Measurements from ENCODE around the gene FOXJ2. TPM values are rescaled to one million over a fixed set of nuclear protein-coding genes. Genes with fewer than 3 reads are reported as not detected.

The FOXJ2 gene
- total and polyA plus RNA-seq, 10 of the 15 experiments (the other 5 are each of a cell fraction or from before 2014, with no cell fraction given), result 1.4 to 9.3 (median 4.8) TPM

DNA sequence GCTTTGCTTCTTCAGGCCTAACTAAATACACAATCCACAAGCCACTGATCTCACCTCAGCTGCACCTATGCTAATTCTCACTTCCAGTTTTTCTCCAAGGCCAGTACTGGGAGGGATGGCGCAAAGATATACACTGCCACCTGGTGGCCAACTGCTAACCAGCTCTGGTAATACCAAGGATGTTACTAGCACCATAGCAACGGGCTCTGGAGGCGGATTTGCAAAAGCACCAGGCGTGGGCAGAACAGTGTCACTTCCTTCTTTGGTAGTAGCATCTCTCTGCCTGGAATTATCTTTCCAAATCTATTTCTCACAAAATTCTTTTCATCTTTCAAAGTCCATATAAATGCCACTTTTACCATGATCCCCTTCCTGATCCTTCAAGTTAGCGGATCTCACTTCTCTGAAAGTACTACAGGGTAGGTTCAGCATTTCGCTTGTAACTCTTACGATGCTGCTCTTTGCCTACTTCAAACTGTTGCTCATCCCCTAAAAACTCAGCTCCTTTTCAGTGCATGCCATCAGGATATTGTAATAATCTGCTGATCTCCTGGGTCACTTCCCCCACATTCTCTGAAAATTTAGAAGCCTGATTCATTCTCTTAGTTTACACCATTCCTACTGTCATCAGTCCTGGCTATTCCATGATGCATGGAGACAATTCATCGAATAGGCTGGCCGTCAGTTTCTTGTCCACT is 37.1 kb upstream of the FOXJ2 start (continued):
- no peak for TF ChIP-seq ZNF24 (IDR thresholded peaks at IDR 0.05)
- TF ChIP-seq STAT3 (IDR thresholded peaks at IDR 0.05; ENCODE audit: low read depth, low read length), result no peak
- TF ChIP-seq, protein P1, sequence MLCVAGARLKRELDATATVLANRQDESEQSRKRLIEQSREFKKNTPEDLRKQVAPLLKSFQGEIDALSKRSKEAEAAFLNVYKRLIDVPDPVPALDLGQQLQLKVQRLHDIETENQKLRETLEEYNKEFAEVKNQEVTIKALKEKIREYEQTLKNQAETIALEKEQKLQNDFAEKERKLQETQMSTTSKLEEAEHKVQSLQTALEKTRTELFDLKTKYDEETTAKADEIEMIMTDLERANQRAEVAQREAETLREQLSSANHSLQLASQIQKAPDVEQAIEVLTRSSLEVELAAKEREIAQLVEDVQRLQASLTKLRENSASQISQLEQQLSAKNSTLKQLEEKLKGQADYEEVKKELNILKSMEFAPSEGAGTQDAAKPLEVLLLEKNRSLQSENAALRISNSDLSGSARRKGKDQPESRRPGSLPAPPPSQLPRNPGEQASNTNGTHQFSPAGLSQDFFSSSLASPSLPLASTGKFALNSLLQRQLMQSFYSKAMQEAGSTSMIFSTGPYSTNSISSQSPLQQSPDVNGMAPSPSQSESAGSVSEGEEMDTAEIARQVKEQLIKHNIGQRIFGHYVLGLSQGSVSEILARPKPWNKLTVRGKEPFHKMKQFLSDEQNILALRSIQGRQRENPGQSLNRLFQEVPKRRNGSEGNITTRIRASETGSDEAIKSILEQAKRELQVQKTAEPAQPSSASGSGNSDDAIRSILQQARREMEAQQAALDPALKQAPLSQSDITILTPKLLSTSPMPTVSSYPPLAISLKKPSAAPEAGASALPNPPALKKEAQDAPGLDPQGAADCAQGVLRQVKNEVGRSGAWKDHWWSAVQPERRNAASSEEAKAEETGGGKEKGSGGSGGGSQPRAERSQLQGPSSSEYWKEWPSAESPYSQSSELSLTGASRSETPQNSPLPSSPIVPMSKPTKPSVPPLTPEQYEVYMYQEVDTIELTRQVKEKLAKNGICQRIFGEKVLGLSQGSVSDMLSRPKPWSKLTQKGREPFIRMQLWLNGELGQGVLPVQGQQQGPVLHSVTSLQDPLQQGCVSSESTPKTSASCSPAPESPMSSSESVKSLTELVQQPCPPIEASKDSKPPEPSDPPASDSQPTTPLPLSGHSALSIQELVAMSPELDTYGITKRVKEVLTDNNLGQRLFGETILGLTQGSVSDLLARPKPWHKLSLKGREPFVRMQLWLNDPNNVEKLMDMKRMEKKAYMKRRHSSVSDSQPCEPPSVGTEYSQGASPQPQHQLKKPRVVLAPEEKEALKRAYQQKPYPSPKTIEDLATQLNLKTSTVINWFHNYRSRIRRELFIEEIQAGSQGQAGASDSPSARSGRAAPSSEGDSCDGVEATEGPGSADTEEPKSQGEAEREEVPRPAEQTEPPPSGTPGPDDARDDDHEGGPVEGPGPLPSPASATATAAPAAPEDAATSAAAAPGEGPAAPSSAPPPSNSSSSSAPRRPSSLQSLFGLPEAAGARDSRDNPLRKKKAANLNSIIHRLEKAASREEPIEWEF (IDR thresholded peaks at IDR 0.05; ENCODE audit: insufficient replicate concordance, low read depth, low read length), result no peak
- no peak for TF ChIP-seq SUPT20H (IDR thresholded peaks at IDR 0.05; ENCODE audit: borderline replicate concordance, control insufficient read depth, low read depth, low read length)
- no peak for TF ChIP-seq CHD1 (IDR thresholded peaks at IDR 0.05; ENCODE audit: low read depth, low read length)
- TF ChIP-seq, protein P2, sequence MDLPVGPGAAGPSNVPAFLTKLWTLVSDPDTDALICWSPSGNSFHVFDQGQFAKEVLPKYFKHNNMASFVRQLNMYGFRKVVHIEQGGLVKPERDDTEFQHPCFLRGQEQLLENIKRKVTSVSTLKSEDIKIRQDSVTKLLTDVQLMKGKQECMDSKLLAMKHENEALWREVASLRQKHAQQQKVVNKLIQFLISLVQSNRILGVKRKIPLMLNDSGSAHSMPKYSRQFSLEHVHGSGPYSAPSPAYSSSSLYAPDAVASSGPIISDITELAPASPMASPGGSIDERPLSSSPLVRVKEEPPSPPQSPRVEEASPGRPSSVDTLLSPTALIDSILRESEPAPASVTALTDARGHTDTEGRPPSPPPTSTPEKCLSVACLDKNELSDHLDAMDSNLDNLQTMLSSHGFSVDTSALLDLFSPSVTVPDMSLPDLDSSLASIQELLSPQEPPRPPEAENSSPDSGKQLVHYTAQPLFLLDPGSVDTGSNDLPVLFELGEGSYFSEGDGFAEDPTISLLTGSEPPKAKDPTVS (IDR thresholded peaks at IDR 0.05; ENCODE audit: low read depth, low read length), result no peak
- TF ChIP-seq LARP7 (IDR thresholded peaks at IDR 0.05), result no peak
- TF ChIP-seq, protein P3, sequence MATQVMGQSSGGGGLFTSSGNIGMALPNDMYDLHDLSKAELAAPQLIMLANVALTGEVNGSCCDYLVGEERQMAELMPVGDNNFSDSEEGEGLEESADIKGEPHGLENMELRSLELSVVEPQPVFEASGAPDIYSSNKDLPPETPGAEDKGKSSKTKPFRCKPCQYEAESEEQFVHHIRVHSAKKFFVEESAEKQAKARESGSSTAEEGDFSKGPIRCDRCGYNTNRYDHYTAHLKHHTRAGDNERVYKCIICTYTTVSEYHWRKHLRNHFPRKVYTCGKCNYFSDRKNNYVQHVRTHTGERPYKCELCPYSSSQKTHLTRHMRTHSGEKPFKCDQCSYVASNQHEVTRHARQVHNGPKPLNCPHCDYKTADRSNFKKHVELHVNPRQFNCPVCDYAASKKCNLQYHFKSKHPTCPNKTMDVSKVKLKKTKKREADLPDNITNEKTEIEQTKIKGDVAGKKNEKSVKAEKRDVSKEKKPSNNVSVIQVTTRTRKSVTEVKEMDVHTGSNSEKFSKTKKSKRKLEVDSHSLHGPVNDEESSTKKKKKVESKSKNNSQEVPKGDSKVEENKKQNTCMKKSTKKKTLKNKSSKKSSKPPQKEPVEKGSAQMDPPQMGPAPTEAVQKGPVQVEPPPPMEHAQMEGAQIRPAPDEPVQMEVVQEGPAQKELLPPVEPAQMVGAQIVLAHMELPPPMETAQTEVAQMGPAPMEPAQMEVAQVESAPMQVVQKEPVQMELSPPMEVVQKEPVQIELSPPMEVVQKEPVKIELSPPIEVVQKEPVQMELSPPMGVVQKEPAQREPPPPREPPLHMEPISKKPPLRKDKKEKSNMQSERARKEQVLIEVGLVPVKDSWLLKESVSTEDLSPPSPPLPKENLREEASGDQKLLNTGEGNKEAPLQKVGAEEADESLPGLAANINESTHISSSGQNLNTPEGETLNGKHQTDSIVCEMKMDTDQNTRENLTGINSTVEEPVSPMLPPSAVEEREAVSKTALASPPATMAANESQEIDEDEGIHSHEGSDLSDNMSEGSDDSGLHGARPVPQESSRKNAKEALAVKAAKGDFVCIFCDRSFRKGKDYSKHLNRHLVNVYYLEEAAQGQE (IDR thresholded peaks at IDR 0.05; ENCODE audit: low read depth, low read length), result no peak
- TF ChIP-seq SRF (IDR thresholded peaks at IDR 0.05; ENCODE audit: low read depth in 2 of 2, low read length in 2 of 2), result 0 out of 4 replicates have a peak, but pooled peaks of 1 of the 2 experiments have one; percentile 44
- peak; percentile 13 to 51; a peak in 1 of 4 replicates for TF ChIP-seq EP300 (IDR thresholded peaks at IDR 0.05; ENCODE audit: borderline replicate concordance in 1 of 2, control insufficient read depth in 1 of 2, low read depth in 2 of 2, low read length in 2 of 2)
- TF ChIP-seq JUNB (IDR thresholded peaks at IDR 0.05), result no peak
- TF ChIP-seq RELA (IDR thresholded peaks at IDR 0.05; ENCODE audit: borderline replicate concordance, partially characterized antibody), result no peak
- no peak for TF ChIP-seq PML (IDR thresholded peaks at IDR 0.05; ENCODE audit: low read length)
- no peak for TF ChIP-seq KDM1A (IDR thresholded peaks at IDR 0.05; ENCODE audit: borderline replicate concordance)
- TF ChIP-seq CREB1 (IDR thresholded peaks at IDR 0.05; ENCODE audit: low read depth), result 0 out of 2 replicates have a peak, but pooled peaks have one; percentile 29
- peak; percentile 80 for TF ChIP-seq IKZF1 (conservative IDR thresholded peaks at IDR 0.05)
- TF ChIP-seq, protein P4, sequence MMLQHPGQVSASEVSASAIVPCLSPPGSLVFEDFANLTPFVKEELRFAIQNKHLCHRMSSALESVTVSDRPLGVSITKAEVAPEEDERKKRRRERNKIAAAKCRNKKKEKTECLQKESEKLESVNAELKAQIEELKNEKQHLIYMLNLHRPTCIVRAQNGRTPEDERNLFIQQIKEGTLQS (IDR thresholded peaks at IDR 0.05; ENCODE audit: borderline replicate concordance, extremely low read depth, low read depth, low read length), result no peak
- peak; percentile 27; the same call in 1 of the 2 replicates for TF ChIP-seq CREM (IDR thresholded peaks at IDR 0.05; ENCODE audit: low read depth)
